ENCODE data around the gene NPAS3.

DNA sequence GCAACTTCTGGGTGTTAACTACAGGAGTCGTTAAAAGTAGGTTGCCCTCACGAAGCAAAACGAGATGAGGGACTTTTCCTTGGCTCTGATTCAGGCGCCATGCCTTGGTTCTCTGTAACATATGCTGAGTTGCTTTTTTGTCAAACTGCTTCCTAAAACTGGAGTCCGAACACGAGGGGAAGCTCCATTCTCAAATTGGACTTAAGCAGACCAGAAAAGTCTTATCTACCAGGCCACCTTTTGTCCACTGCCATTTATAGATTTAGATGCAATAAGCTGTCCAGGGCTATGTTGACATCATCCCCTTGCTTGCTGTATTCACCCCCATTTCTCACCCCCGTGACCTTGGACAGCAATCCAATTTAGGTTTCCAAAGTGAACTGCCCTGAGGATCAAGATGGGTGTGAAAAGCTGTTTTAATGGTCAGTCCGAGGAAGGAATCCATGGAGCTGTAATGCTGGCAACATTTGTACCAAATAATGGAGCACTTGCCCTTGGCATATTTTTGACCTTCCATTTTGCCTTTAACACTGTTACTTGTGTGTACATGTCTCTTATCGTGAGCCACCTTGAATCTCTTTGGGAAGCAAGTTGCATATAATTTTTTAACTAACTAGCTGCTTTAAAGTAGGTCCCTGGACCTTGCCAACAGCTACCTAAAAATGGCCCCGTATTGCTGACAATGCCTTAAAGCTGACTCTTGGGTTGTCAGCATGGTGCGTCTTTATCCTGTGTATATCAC is 714.1 kb downstream of the NPAS3 start:
- TF ChIP-seq, protein P1, sequence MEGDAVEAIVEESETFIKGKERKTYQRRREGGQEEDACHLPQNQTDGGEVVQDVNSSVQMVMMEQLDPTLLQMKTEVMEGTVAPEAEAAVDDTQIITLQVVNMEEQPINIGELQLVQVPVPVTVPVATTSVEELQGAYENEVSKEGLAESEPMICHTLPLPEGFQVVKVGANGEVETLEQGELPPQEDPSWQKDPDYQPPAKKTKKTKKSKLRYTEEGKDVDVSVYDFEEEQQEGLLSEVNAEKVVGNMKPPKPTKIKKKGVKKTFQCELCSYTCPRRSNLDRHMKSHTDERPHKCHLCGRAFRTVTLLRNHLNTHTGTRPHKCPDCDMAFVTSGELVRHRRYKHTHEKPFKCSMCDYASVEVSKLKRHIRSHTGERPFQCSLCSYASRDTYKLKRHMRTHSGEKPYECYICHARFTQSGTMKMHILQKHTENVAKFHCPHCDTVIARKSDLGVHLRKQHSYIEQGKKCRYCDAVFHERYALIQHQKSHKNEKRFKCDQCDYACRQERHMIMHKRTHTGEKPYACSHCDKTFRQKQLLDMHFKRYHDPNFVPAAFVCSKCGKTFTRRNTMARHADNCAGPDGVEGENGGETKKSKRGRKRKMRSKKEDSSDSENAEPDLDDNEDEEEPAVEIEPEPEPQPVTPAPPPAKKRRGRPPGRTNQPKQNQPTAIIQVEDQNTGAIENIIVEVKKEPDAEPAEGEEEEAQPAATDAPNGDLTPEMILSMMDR (conservative IDR thresholded peaks at IDR 0.05 in 1 of 2, IDR thresholded peaks at IDR 0.05 in 1 of 2; ENCODE audit: low read depth in 1 of 2, low read length in 2 of 2) = no peak
- no peak for TF ChIP-seq EZH2 (IDR thresholded peaks at IDR 0.05; ENCODE audit: low read length, missing control alignments)
